ENCODE measurements around the gene PKNOX2.

Gene PKNOX2

GRCh38 chr11:125479137-125479536 is 314.6 kb downstream of the PKNOX2 start:
- no peak overlapping the region for H3K27ac Mint-ChIP-seq
- no peak overlapping the region for H3K4me3 Mint-ChIP-seq
- H3K9me3 Mint-ChIP-seq: no peaks in the 10 kb centered on the region
- H3K36me3 Mint-ChIP-seq (ENCODE audit: low read depth): no peaks in the 10 kb centered on the region
- no peaks in the 10 kb centered on the region for H3K4me1 Mint-ChIP-seq (ENCODE audit: low read depth)
- peaks cover 2% of the 10 kb centered on the region for H3K27me3 Mint-ChIP-seq
- no peak for DNase-seq

- no peak overlapping the region for H3K27ac Mint-ChIP-seq
- H3K4me1 Mint-ChIP-seq (ENCODE audit: low read depth): no peaks in the 10 kb centered on the region
- DNase-seq: no peak
- H3K9me3 Mint-ChIP-seq: no peaks in the 10 kb centered on the region
- no peaks in the 10 kb centered on the region for H3K36me3 Mint-ChIP-seq (ENCODE audit: low read depth)
- no peaks in the 10 kb centered on the region for H3K27me3 Mint-ChIP-seq
- no peak overlapping the region for H3K4me3 Mint-ChIP-seq
These were observed 317.0 kb downstream of the PKNOX2 start for GRCh38 chr11:125481531-125481930.
